Endothelial cell of umbilical vein (primary cell): ENCODE results near the gene RPAP3.

Experiments used
- EZH2 ChIP-seq: IDR thresholded peaks from 2 replicates; pipeline ENCODE4 v1.6.1; 2012; ENCODE audit warnings: borderline replicate concordance, low read depth, mild to moderate bottlenecking, moderate library complexity, low read length, inconsistent platforms; ENCODE audit not compliant: severe bottlenecking
- FOS ChIP-seq: IDR thresholded peaks from 2 replicates; pipeline ENCODE4 v1.6.1; 2011; ENCODE audit warnings: mild to moderate bottlenecking, low read length, moderate library complexity, borderline replicate concordance; ENCODE audit not compliant: insufficient read depth
- JUN ChIP-seq: IDR thresholded peaks from 2 replicates; pipeline ENCODE4 v1.6.1; 2011; ENCODE audit warnings: borderline replicate concordance, low read depth; ENCODE audit not compliant: insufficient read length, insufficient read depth
- MYC ChIP-seq: IDR thresholded peaks from one replicate; pipeline ENCODE4 v1.6.1; 2011; ENCODE audit warnings: mild to moderate bottlenecking, low read depth, low read length
- POLR2A ChIP-seq: IDR thresholded peaks from 2 replicates; pipeline ENCODE4 v1.6.1; 2012; ENCODE audit warnings: low read depth, mild to moderate bottlenecking, control low read depth, low read length
- POLR2AphosphoS5 ChIP-seq: IDR thresholded peaks from 2 replicates; pipeline ENCODE4 v1.6.1; 2012; ENCODE audit warnings: low read depth, mild to moderate bottlenecking, control low read depth, low read length, moderate library complexity; ENCODE audit not compliant: insufficient read depth
- TF ChIP-seq, protein P1 (sequence below), 2 donors: IDR thresholded peaks; 1 replicate in 1 of 2; 2 replicates in 1 of 2; pipeline ENCODE4 v1.5.1; 2011; ENCODE audit warnings: low read length in 2 of 2, mild to moderate bottlenecking in 2 of 2, moderate library complexity in 2 of 2, control low read depth in 1 of 2, inconsistent platforms in 1 of 2, low read depth in 1 of 2; ENCODE audit not compliant: insufficient read depth in 1 of 2; ENCODE audit errors: extremely low read depth in 1 of 2
- TF ChIP-seq, protein P2 (sequence below): IDR thresholded peaks from 2 replicates; pipeline ENCODE4 v1.6.1; 2011; ENCODE audit not compliant: insufficient read depth, insufficient read length

- TF ChIP-seq EZH2 (no peak), JUN (no peak), POLR2A (no peak), POLR2AphosphoS5 (no peak), FOS (no peak), MYC (no peak)
- TF ChIP-seq, protein P1, sequence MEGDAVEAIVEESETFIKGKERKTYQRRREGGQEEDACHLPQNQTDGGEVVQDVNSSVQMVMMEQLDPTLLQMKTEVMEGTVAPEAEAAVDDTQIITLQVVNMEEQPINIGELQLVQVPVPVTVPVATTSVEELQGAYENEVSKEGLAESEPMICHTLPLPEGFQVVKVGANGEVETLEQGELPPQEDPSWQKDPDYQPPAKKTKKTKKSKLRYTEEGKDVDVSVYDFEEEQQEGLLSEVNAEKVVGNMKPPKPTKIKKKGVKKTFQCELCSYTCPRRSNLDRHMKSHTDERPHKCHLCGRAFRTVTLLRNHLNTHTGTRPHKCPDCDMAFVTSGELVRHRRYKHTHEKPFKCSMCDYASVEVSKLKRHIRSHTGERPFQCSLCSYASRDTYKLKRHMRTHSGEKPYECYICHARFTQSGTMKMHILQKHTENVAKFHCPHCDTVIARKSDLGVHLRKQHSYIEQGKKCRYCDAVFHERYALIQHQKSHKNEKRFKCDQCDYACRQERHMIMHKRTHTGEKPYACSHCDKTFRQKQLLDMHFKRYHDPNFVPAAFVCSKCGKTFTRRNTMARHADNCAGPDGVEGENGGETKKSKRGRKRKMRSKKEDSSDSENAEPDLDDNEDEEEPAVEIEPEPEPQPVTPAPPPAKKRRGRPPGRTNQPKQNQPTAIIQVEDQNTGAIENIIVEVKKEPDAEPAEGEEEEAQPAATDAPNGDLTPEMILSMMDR (IDR thresholded peaks at IDR 0.05; ENCODE audit: extremely low read depth in 1 of 2, insufficient read depth in 1 of 2, low read depth in 1 of 2, low read length in 2 of 2), result no peak
- TF ChIP-seq, protein P2, sequence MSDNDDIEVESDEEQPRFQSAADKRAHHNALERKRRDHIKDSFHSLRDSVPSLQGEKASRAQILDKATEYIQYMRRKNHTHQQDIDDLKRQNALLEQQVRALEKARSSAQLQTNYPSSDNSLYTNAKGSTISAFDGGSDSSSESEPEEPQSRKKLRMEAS, result no peak
These were observed 5.6 kb downstream of the RPAP3 start for GRCh38 chr12:47700263-47700662.
